Neural progenitor cell (in vitro differentiated cells): ENCODE measurements around the gene ITSN1.

Experiments used
- EZH2 ChIP-seq: fragments of 200-600 bp; sonication (generic); IDR thresholded peaks from 2 replicates; pipeline ENCODE4 v1.6.1; 2017; ENCODE audit warnings: antibody characterized with exemption, mild to moderate bottlenecking, moderate library complexity
- EZH2phosphoT487 ChIP-seq: fragments of 200-600 bp; sonication (generic); IDR thresholded peaks from 2 replicates; pipeline ENCODE4 v1.6.1; 2017; ENCODE audit warnings: antibody characterized with exemption
- TF ChIP-seq, protein P1 (sequence below): fragments of 200-600 bp; sonication (generic); IDR thresholded peaks from 2 replicates; pipeline ENCODE4 v1.5.1; 2017; ENCODE audit warnings: antibody characterized with exemption, mild to moderate bottlenecking

- TF ChIP-seq, protein P1, sequence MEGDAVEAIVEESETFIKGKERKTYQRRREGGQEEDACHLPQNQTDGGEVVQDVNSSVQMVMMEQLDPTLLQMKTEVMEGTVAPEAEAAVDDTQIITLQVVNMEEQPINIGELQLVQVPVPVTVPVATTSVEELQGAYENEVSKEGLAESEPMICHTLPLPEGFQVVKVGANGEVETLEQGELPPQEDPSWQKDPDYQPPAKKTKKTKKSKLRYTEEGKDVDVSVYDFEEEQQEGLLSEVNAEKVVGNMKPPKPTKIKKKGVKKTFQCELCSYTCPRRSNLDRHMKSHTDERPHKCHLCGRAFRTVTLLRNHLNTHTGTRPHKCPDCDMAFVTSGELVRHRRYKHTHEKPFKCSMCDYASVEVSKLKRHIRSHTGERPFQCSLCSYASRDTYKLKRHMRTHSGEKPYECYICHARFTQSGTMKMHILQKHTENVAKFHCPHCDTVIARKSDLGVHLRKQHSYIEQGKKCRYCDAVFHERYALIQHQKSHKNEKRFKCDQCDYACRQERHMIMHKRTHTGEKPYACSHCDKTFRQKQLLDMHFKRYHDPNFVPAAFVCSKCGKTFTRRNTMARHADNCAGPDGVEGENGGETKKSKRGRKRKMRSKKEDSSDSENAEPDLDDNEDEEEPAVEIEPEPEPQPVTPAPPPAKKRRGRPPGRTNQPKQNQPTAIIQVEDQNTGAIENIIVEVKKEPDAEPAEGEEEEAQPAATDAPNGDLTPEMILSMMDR, result no peak
- TF ChIP-seq EZH2phosphoT487 (no peak), EZH2 (no peak)
Measured at GRCh38 chr21:33932731-33933130, 290.4 kb downstream of the ITSN1 start.
